HG02588 (cell line): ENCODE results near the gene ZCCHC13.
"Not testable (repeated sequence)": the region's sequence is repeated elsewhere in the genome, so short reads cannot be mapped to it uniquely, and the experiment has no call there.

Experiments used
- ATAC-seq: cut with Tn5 transposase; IDR thresholded peaks from one replicate; pipeline ENCODE4 v1.9.1; 2021; ENCODE audit warnings: mild to moderate bottlenecking, moderate library complexity; ENCODE audit not compliant: unreplicated experiment

ZCCHC13 gene

GRCh38 chrX:74304016-74304415 is at the start of gene ZCCHC13:
ZCCHC13 (plus strand) TSS chrX:74304180; CDS start chrX:74304267, 87 bp downstream.
- no peak for ATAC-seq

GRCh38 chrX:74258111-74258510 is 45.9 kb upstream of the ZCCHC13 start:
- not testable (repeated sequence) for ATAC-seq

- ATAC-seq = no peak
Observed at GRCh38 chrX:74259885-74260491, 44.0 kb upstream of the ZCCHC13 start.

GRCh38 chrX:74262452-74263209 is 41.3 kb upstream of the ZCCHC13 start:
- ATAC-seq = no peak

GRCh38 chrX:74270393-74270792 is 33.6 kb upstream of the ZCCHC13 start:
- no peak for ATAC-seq

- ATAC-seq = no peak
Observed at GRCh38 chrX:74272230-74272629, 31.8 kb upstream of the ZCCHC13 start.

- ATAC-seq = no peak
Observed at GRCh38 chrX:74274516-74274915, 29.5 kb upstream of the ZCCHC13 start.

GRCh38 chrX:74277320-74277719 is 26.7 kb upstream of the ZCCHC13 start:
- no peak for ATAC-seq

- no peak for ATAC-seq
Observed at GRCh38 chrX:74277846-74278245, 26.1 kb upstream of the ZCCHC13 start.

GRCh38 chrX:74280759-74281158 is 23.2 kb upstream of the ZCCHC13 start:
- peak; percentile 81 for ATAC-seq

GRCh38 chrX:74284391-74284952 is 19.5 kb upstream of the ZCCHC13 start:
- no peak for ATAC-seq

- no peak for ATAC-seq
Observed at GRCh38 chrX:74286950-74287740, 16.8 kb upstream of the ZCCHC13 start.

GRCh38 chrX:74291577-74291963 is 12.4 kb upstream of the ZCCHC13 start:
- ATAC-seq = no peak

GRCh38 chrX:74291964-74292807 is 11.8 kb upstream of the ZCCHC13 start:
- peak; percentile 86 for ATAC-seq

- no peak for ATAC-seq
Observed at GRCh38 chrX:74292808-74293123, 11.2 kb upstream of the ZCCHC13 start.

- ATAC-seq = no peak
Observed at GRCh38 chrX:74293343-74293946, 10.5 kb upstream of the ZCCHC13 start.

GRCh38 chrX:74295101-74295500 is 8.9 kb upstream of the ZCCHC13 start:
- no peak for ATAC-seq

- no peak for ATAC-seq
Observed at GRCh38 chrX:74297766-74298165, 6.2 kb upstream of the ZCCHC13 start.

- no peak for ATAC-seq
Observed at GRCh38 chrX:74300869-74301268, 3.1 kb upstream of the ZCCHC13 start.

GRCh38 chrX:74318672-74319071 is 14.7 kb downstream of the ZCCHC13 start:
- no peak for ATAC-seq
